NAMALWA (cell line): ENCODE data around the gene GNB4.

Experiments
- DNase-seq: peaks from one replicate; pipeline ENCODE4 v3.0.0-alpha.2; 2015; ENCODE audit warnings: low spot score

GNB4 gene

DNA sequence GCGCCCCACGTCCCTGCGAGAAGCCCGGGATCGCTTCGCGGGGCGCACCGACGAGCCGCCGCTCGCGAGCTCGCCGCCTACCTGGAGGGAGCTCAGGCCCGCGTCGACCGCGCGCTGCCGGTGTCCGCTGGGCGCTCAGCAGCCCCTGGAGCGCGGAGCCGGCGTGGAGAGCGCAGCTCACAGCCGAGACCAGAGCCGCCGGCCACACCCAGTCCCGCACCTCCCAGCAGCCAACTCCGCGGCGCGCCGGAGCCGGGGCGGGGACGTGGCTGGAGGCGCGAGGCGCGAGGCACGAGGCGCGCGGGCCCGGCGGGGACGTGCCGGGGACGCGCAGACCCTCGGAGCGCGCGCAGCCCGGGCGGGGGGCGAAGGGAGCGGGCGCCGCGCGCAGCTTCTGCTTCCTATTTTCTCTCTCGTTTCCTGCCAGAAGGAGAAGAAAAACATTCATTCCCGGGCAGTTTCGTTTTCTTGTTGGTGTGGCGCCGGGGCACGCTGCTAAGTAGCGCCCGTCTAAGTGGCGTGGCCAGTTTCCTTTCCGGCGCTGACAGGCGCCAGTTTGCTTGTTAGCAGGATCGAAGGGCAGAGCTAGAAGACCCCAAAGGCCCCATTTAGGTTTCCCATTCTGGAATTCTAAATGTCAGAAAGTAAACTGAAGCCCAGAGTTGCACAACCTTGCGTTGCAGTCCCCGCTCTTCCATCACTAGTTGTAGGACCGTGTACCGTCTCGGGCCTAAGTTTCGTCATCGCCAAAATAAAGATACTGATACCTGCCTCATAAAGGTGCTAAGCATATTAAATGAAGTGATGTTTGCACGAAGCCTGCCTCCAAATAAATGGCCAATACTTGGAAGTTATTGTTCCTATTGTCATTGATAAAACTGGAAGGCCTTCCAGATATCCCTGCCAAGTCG lies at the start of gene GNB4:
GNB4 (minus strand) TSS at position 206 of the 911 bp plus-strand sequence. CDS start 25,270 bp downstream, outside the sequence.
- peak; percentile 82 for DNase-seq

DNA sequence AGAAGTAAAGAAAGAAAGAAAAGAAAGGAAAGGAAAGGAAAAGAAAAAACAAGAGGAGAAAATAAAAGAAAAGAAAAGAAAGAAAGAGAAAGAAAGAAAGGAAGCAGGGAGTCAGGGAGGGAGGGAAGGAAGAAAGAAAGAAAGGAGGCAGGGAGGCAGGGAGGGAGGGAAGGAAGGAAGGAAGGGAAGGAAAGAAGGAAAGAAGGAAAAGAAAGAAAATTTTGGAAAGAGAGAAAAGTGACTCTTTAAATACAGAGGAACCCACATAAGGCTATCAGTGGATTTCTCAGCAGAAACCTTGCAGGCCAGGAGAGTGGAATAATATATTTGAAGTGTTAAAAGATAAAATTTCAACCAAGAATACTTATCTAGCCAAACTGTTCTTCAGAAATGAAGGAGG lies 44.2 kb upstream of the GNB4 start:
- DNase-seq: no peak

DNA sequence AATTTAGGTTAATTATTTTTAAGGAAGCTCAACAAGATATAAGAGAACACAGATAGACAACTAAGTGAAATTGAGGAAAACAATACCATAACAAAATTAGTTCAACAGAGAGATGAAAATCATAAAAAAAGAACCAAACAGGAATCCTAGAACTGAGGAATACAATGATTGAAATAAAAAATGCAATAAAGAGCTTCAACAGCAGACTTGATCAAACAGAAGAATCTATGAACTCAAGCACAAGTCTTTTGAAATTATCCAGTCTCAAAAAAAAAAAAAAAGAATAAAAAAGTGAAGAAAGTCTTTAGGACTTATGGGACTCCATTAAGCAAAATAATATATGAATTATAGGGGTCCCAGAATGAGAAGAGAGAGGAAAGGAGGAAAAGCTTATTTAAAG lies 42.0 kb upstream of the GNB4 start:
- DNase-seq: no peak

DNA sequence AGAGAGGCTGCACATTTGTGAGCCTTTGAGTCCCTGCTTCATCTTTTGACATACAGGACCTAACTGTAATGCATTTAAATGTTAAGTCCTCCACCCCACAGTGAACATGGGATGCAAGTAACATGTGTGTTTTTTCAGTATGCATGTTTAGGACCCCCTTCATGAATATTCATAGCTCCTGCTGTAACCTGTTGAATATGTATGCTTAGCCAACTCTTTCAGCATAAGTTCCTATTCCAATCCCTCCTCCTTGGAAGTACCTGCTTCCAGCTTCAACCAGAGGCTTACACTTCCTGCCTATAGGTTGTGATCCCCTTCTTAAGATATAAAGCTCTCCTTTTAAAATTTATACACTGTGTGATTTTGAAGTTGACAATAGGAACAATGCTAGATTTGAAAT lies 36.9 kb upstream of the GNB4 start:
- no peak for DNase-seq

DNA sequence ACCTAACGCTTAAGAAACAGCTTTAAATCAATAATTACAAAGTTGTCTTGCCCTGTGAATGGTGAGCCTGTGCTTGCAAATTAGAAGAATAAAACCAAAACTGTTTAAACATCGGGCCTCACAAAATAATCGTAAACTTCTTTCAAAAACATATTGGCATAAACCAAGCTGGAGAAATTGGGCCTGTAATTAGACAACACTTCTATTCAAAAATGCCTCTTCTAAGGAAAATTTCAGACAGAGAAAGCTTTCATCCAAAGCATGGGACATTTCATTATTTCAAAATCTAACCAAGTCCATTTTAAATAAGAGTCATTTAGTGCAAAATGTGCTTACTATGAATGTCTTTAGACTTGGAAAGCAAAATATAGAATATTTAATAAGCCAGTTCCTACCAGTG lies 35.5 kb upstream of the GNB4 start:
- no peak for DNase-seq

DNA sequence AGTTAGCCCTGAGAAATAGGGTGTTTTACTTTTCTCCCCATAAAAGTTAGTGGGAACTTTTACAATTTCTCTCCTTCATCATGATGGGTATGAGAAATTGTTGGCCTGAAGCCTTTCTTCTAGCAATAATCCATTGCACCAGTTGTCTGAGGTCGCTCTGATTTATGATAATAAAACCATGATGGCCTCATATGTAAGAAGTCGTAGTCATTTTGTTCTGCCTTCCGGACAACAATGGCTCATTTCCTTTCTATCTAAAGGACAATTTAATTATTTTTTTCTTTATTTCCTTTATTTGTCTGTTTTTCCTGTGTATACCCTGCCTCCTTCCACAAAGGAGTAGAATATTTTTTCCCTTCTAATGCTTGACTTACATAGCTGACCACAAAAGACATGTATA lies 31.6 kb upstream of the GNB4 start:
- no peak for DNase-seq

DNA sequence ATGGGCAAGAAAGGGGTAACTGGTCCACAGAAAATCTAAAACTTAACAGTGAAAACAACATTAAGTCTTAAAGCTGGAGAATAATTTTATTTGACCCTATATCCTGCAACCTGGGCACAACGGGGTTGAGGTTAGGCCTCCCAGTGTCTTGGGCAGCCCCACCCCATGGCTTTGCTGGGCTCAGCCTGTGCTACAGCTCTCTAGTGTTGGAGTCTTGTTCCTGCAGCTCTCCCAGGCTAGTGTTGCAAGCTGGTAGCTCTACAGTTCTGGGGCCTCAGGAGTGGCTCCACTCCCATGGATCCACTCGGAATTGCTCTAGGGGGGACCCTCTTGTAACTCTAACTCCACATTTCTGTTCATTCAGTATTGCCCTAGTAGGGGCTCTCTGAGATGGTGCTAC lies 24.9 kb upstream of the GNB4 start:
- DNase-seq: peak; percentile 31

DNA sequence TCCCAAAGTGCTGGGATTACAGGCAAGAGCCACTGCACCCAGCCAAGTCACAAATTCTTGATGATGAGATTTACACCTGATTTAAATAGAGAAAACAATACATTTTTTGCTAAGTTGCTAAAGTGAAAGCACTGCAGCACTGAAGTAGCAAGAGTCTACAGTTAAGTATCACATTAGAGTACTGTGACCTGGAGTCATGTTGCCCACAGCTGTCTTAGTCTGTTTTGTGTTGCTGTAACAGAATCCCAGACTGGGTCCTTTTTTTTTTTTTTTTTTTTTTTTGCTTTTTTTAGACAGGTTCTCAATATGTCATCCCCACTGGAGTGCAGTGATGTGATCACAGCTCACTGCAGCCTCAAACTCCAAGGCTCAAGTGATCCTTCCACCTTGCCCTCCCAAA lies 23.2 kb upstream of the GNB4 start:
- DNase-seq: no peak

DNA sequence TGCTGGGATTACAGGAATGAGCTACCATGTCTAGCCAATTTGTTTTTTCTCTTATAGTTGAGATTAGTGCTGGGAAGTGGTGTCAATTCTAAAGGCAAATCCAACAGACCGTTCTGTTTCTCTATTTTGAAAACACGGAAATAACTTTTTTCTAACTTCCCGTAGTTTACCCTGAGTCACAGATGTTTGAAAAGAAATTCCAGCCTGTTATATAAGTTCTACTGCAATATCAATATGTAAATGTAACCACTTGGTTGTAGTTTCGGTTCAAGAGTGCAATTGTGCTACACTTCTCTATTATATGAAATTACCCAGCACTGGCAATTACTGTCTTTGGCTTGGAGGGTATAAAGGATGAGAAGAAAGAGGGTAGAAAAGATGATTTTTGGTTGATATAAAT lies 22.3 kb upstream of the GNB4 start:
- DNase-seq: peak; percentile 39

DNA sequence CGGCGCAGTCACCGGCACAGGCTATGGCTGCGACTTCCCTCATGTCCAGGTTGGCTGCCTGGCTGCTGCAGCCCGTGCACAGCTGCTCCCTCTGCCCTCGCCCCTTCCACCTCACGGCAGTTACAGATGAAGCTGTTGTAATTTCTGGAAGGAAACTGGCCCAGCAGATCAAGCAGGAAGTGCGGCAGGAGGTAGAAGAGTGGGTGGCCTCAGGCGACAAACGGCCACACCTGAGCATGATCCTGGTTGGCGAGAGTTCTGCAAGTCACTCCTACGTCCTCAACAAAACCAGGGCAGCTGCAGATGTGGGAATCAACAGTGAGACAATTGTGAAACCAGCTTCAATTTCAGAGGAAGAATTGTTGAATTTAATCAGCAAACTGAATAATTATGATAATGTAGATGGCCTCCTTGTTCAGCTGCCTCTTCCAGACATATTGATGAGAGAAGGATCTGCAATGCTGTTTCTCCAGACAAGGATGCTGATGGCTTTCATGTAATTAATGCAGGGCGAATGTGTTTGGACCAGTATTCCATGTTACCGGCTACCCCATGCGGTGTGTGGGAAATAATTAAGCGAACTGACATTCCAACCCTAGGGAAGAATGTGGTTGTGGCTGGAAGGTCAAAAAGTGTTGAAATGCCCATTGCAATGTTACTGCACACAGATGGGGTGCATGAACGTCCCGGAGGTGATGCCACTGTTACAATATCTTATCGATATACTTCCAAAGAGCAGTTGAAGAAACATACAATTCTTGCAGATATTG lies 13.2 kb upstream of the GNB4 start:
- DNase-seq: no peak

DNA sequence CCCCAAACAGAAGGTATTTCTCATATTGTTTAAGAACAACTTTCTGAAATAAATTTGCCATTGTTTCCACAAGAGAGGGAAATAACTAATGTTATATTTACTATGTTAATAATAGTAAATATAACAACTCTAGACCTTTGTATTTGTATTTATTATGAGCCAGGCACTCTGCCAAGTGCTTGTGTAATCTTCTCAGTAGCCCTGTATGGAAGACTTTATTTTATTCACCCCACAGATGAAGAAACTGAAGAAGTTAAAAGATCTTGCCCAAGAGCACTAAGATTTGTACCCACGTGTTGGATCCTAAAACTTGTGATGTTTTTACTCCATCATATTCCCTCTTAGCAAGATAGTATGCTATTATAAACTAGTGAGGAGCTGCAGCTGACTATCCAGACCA lies 12.0 kb upstream of the GNB4 start:
- DNase-seq: no peak

DNA sequence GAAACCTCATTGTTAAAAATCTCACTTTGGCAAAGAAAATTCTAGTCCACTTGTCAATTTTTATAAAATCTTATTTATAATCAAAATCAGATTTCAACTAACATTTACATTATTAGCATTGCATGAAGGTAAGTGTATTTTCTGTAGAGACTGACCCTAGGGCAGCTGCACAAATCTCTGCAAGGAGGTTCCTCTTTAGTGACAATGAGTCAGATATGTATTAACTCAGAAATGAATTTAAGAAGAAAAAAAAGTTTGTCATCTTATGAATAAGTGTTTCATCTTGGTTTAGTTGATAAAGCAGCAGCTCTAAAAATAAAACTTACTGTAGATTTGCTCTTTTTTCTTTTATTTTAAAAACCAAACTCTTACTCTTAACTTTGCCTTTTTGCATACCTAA lies 9.0 kb upstream of the GNB4 start:
- DNase-seq: no peak

DNA sequence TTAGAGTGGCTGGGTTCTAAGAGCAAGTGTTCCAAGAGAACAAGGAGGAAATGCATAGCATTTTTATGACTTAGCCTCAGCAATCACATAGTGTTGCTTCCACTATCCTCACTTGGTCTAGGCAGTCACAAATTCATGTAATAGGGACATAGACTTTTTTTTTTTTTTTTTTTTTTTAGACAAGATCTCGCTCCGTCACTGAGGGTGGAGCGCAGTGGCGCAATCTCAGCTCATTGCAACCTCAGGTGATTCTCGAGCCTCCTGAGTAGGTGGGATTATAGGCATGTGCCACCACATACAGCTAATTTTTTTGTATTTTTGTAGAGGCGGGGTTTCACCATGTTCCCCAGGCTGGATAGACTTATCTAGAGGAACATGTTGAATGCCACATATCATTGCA lies 4.7 kb upstream of the GNB4 start:
- DNase-seq: no peak

DNA sequence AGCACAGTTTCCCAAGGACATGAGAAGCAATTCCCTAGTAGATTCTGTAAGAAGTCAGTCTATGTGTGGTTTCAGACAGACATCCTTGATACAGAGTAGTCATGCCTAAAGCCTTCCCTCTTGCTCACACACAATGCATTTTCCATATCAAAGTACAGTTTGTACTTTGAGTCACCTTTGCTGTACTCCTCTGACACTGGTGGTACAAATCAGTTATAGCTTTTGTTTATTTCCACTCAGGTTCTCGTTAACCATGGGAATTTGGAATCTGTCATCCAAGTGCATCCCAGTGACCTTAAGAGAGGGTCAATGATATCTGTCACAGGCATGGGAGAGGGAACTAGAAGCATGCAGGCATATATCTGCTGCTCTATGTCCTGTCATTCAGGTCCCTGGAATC lies 3.6 kb upstream of the GNB4 start:
- DNase-seq: no peak

DNA sequence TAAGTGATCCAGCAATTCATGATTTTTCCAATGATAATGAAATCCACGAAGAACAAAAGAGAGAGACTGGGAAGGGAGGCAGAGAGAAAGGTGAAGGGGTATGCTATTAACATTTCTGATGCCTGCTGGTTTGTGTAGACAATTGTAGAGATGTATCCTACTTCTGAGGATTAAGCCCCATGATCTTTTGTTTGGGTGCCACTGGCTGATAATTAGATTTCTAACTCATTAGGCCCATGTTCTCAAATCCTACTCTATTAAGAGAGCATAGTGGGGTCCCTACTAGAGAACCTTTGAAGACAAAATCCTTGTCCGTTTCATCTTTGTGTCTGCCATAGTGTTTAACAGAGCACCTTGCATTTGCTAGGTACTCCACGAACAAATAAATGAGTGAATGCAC lies 2.7 kb upstream of the GNB4 start:
- DNase-seq: no peak

DNA sequence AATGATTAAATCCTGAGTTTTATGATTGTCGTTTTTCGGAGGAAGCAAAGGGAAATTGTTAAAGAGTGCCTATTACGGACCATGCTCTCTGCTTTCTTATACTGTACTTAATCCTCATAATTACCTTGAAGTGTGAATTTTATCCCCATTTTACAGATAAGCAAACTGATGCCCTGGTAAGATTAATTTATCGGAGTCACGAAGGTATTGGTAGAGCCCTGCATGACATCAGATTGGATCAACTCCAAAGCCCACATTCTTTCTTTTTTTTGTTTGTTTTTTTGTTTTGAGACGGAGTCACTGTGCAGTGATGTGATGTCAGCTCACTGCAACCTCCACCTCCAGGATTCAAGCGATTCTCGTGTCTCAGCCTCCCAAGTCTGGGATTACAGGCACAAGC lies 1.6 kb upstream of the GNB4 start:
- no peak for DNase-seq

DNA sequence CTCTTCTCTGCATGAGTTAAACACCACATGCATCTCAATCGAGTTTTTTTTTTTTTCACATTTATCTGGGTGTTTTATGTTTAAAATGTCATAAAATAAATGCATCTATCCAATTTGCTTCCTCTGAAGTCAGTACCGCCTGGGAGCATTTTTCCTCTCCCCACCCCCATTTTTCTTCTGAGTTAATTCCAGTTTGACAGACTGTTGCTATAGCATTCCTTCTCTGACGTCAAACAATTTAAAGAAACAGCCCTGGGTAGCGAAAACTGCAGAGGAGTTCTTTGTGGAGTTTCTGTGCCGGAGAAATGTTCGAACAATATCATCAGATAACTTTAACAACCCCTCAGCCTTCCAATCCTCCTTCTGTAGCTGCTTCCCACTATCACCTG lies 900 bp upstream of the GNB4 start:
- DNase-seq: no peak

DNA sequence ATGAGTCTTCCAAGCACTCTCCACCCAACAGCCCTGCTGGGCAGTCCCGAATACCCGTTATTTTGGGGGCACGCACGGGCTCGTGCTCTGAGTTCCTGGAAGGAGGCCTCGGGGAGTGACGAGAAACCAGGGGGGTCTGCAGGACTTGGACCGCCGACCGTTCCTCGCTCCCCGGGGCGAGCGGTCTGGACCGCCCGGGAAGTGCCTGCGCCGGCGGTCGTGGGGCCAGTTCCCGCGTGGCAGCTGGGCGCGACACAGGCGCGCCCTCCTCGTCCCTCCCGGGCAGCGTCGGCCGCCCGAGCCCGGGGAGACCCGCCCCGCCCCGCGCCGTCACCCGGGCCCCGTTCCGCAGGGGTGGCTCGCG lies 387 bp downstream of the GNB4 start:
- DNase-seq: peak; percentile 64

DNA sequence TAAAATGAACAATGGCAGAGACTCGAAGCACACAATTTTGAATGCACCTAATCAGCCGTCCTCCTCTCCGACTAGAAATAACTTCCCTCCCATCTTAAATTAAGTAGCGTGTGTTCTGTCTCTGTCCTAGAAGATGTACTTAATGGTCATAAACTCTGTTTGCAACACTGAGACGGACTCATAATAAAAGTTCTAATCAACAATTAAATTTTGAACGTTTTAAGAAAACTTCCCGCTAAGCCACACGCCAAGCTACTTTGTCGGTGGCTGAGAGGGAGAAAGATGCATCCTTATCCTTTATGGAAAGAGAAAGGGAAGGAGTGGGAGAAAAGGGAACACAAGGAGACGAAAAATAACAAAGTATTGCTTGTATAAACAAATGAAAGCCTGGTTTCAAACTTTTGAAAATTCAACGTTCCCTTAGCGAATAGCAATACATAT lies 989 bp downstream of the GNB4 start:
- DNase-seq: peak; percentile 53

DNA sequence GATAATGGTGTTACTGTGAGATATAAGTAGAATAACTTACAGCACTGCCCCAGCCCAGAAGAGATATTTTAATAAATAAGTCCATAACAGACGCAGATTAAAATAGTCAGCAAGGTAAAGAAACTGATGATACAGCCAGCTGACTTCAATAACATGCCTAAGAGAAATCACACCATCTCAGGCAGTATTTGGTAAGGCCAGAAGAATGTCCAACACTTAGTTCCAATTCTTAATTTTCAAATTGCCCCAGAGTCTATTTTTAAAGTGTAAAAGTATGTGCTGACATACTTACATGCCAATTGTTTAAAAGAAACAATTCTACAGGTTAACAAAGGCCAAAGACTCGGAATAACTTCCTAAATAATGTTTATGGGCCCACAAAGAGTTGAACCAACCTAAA lies 1.6 kb downstream of the GNB4 start:
- no peak for DNase-seq

DNA sequence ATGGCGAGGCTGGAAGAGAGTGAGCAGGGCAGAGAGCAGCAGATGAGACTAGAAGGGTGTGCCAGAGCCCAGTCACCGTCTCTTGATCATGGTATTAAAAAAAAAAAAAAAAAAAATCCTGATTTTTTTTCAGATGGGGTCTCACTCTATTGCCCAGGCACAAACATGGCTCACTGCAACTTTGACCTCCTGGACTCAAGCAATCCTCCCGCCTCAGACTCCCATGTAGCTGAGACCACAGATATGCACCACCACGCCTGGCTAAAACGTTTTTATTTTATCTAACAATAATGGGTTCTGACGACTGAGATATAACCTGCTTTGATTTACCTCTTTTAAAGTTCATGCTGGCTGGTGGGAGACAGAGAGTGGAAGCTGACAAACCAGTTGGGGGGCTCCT lies 4.0 kb downstream of the GNB4 start:
- no peak for DNase-seq

DNA sequence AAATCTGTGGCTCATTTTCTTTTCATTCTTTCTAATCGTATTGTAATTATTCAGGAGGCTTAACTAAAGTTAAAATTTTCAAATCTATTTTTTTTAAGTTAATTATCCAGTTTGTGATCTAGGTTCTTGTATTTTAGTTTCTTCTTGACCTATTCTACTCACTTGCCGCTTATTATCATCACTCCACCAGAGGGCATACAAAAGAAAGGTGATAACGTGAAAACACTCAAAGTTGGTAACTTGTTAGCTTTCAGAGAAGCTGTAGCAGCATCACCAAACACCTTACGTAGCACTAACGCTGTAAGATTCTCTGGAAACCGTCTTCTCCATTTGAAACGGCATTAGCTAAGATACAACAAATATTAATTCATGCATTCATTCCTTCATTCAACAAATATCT lies 4.8 kb downstream of the GNB4 start:
- peak; percentile 77 for DNase-seq

DNA sequence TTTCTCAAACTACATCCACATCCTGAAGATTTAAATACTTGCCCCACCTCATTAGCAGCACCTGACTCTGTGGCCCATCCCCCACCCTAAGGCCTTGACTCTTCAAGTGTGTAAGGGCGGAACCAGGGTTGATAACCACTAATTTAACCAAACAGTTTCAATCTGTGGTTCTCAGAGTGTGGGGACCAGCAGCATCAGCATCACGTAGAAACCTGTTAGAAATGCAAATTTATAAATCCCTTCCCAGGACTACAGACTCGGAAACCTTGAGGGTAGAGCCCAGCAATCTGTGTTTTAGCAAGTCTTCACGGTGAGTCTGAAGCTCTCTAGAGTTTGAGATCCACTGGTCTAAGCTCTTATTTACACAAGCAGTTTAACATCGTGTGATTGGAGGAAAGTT lies 12.4 kb downstream of the GNB4 start:
- DNase-seq: peak; percentile 91

DNA sequence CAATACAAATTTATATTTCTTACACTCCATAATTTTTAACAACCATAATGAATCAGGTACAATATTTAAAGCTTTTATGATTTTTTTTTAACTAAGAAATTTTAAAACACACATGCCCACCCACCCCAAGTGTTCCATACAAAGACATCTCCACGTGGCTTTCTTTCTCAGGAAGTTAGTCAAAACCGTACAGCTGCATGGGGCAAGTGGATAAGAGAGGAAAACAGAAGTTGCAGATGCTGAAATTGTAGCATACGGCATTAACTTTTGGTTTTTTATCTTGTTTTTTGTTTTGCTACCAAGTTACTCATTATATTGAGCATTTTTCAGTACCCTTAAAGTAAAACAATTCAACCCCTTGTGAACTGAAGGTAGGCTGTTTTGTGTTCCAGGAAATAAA lies 14.8 kb downstream of the GNB4 start:
- peak; percentile 42 for DNase-seq
